CD4-positive, alpha-beta memory T cell (primary cell): ENCODE measurements around the gene ANKRD33B. TPM values are rescaled to one million over a fixed set of nuclear protein-coding genes. Genes with fewer than 3 reads are reported as not detected.
A peak's percentile ranks its signal among the peaks of the same experiment; 100 is the strongest.

ENCODE experiments used
- CTCF ChIA-PET: fragments of 350-600 bp; sonication (Branson Sonifier 250); formaldehyde crosslinking; loops from one replicate; lab custom pipeline; 2021; ENCODE audit warnings: inconsistent platforms; ENCODE audit not compliant: partially characterized antibody; lab: Charles Lee
- POLR2A ChIA-PET: fragments of 350-600 bp; sonication (Branson Sonifier 250); formaldehyde crosslinking; loops from one replicate; lab custom pipeline; 2021; ENCODE audit not compliant: partially characterized antibody; lab: Charles Lee
- DNase-seq, 5 donors: peaks; one replicate each; pipeline versions ENCODE4 v3.0.0 to v3.0.0-alpha.2; 2020 to 2022; ENCODE audit warnings: mixed read lengths in 1 of 5
- H3K27ac ChIP-seq: one replicate; pipeline ENCODE4 v1.7.0; 2013; ENCODE audit warnings: low read depth, low read length
- H3K27me3 ChIP-seq: 2 replicates; pipeline ENCODE4 v1.7.0; 2013; ENCODE audit warnings: mild to moderate bottlenecking, low read length, moderate library complexity; ENCODE audit not compliant: insufficient read depth
- H3K36me3 ChIP-seq: 2 replicates; pipeline ENCODE4 v1.7.0; 2013; ENCODE audit warnings: mild to moderate bottlenecking, low read length, moderate library complexity; ENCODE audit not compliant: insufficient read depth
- H3K4me1 ChIP-seq: 2 replicates; pipeline ENCODE4 v1.7.0; 2013; ENCODE audit warnings: mild to moderate bottlenecking, low read length, moderate library complexity; ENCODE audit not compliant: insufficient read depth
- H3K4me3 ChIP-seq, 2 donors: one replicate each; pipeline ENCODE4 v1.7.0; 2013; ENCODE audit warnings: low read length in 2 of 2, mild to moderate bottlenecking in 1 of 2
- H3K9me3 ChIP-seq, 2 donors: one replicate each; pipeline ENCODE4 v1.7.0; 2013; ENCODE audit warnings: low read length in 2 of 2, control low read depth in 1 of 2; ENCODE audit not compliant: control insufficient read depth in 1 of 2
- H3K27ac Mint-ChIP-seq, 7 donors: one replicate each; pipeline ENCODE4 v1.8.0; 2020 to 2021; ENCODE audit warnings: mixed read lengths in 7 of 7, mild to moderate bottlenecking in 6 of 7, inconsistent platforms in 3 of 7, moderate library complexity in 3 of 7
- H3K27me3 Mint-ChIP-seq, 2 donors: one replicate each; pipeline ENCODE4 v1.8.0; 2020 to 2021; ENCODE audit warnings: mixed read lengths in 2 of 2
- H3K36me3 Mint-ChIP-seq, 2 donors: one replicate each; pipeline ENCODE4 v1.8.0; 2020 to 2021; ENCODE audit warnings: mixed read lengths in 2 of 2, inconsistent platforms in 1 of 2, mild to moderate bottlenecking in 1 of 2
- H3K4me1 Mint-ChIP-seq, 4 donors: one replicate each; pipeline ENCODE4 v1.8.0; 2020 to 2021; ENCODE audit warnings: mixed read lengths in 4 of 4, mild to moderate bottlenecking in 1 of 4
- H3K4me3 Mint-ChIP-seq, 8 donors: one replicate each; pipeline ENCODE4 v1.8.0; 2020 to 2021; ENCODE audit warnings: mixed read lengths in 8 of 8, mild to moderate bottlenecking in 7 of 8, moderate library complexity in 6 of 8, inconsistent platforms in 3 of 8
- H3K9me3 Mint-ChIP-seq, 8 donors: one replicate each; pipeline ENCODE4 v1.8.0; 2020 to 2021; ENCODE audit warnings: mixed read lengths in 8 of 8, mild to moderate bottlenecking in 5 of 8, inconsistent platforms in 3 of 8, moderate library complexity in 1 of 8
- intact Hi-C: fragments of 100-400 bp; cut with micrococcal nuclease; formaldehyde crosslinking; loops from one replicate; pipeline ENCODE4 v1.15.1; 2023
- polyA plus RNA-seq, 2 donors: library from polyadenylated mRNA; unstranded; fragments of 300-500 nt; fragmentation: Illumina TruSeq; gene quantifications; one replicate each; pipeline ENCODE4 v1.2.3, GENCODE V29; 2021
- total RNA-seq, 2 experiments: library from RNA; stranded (reverse); gene quantifications; one replicate each; pipeline ENCODE4 v1.2.3, GENCODE V29; 2021

The ANKRD33B gene
- total and polyA plus RNA-seq, 4 experiments from 2014 or later, result 0.05 to 2.3 (median 1.2) TPM

DNA sequence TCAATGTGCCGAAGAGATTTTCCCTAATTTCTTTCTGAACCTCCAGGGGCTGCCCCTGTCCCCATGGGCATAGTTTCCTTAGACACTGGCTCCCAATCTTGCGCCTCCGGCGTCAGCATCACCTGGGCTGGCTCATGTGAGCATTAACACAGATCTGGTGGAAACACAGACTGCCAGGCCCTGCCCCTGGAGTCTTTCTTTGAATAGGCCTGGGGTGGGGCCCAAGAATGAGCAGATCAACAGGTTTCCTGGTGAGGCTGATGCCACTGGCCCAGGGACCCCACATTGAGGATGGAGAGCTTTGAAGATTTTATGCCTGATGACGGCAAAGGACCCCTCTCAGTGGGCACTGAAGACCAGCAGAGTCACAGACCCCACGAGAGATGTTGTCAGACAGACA lies 60.8 kb downstream of the ANKRD33B start:
- CTCF ChIA-PET, result interaction anchor here (1.7 to 7.4 kb wide), 3 partner anchors 12 to 339 kb away, joined by 4 to 188 read pairs (median 144); no protein-coding TSS in a partner anchor

DNA sequence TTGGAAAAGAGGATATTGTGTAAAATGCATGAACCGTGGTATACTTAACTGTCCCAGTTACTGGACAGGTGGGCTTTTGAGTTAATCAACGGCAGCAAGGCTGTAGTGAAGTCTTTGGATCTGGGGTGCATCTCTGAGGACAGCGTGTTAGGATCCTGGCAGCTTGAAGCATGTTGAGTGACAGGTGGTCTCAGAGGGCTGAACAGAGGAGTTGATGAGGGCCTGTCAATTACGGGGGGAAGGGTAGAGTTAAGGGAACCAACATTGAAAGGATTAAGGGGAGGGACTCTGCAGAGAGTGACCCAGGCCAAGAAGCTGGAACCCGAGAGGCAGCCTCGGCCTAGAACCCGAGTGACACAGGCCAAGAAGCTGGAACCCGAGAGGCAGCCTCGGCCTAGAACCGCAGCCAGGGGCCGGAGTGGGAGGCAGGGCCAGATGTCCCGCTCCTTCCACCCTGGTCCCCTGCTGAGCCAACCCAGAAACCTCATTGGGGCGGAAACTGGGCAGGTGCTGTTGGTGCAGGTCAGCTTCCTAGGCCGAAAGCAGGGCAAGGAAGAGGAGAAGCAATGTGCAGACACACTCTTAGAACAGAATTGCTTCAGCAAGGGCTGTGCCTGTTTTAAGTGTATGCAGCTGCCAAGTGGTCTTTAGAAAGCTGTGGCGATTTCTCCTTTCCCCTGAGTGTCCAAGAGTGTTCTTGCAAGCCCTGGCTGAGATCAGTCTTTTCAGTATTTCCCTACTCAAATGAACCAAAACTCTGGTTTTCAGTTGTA lies 62.0 kb downstream of the ANKRD33B start:
- no peak for DNase-seq
- Mint-ChIP-seq H3K9me3 (peaks cover 0 to 6% (median 0%) of the 10 kb centered on the region in 8 donors), H3K4me3 (peak overlapping the region in 1 of 8 donors; percentile 30), H3K36me3 (peaks cover 0 to 6% of the 10 kb centered on the region in 2 donors), H3K4me1 (peaks cover 8 to 35% (median 12%) of the 10 kb centered on the region in 4 donors), H3K27me3 (peaks cover 0 to 1% of the 10 kb centered on the region in 2 donors), H3K27ac (no peak overlapping the region)
- peaks cover 8% of the 10 kb centered on the region for H3K4me1 ChIP-seq
- no peaks in the 10 kb centered on the region for H3K9me3 ChIP-seq
- intact Hi-C loops, result loop anchor here (5.0 to 10.0 kb wide), 2 partner anchors 269 to 1081 kb away; partner anchors contain the start of gene SEMA5A
- ChIA-PET POLR2A (no interaction called here), CTCF (interaction anchor here (1.7 to 7.4 kb wide), 5 partner anchors 10 to 341 kb away, joined by 4 to 188 read pairs (median 17); no protein-coding TSS in a partner anchor)
- H3K36me3 ChIP-seq, result no peaks in the 10 kb centered on the region
- H3K27ac ChIP-seq, result no peak overlapping the region
- no peak overlapping the region for H3K4me3 ChIP-seq
- H3K27me3 ChIP-seq, result no peaks in the 10 kb centered on the region

More for the DNA sequence above, 60.8 kb downstream of the ANKRD33B start:
- Histone ChIP-seq H3K4me3 (no peak overlapping the region), H3K27me3 (no peaks in the 10 kb centered on the region), H3K27ac (no peak overlapping the region), H3K4me1 (peaks cover 8% of the 10 kb centered on the region), H3K9me3 (no peaks in the 10 kb centered on the region), H3K36me3 (no peaks in the 10 kb centered on the region)
- Mint-ChIP-seq H3K27ac (peak overlapping the region in 2 of 7 donors; percentile 47 to 62), H3K27me3 (no peaks in the 10 kb centered on the region), H3K4me3 (no peak overlapping the region), H3K36me3 (peaks cover 2 to 6% of the 10 kb centered on the region in 2 donors), H3K4me1 (peaks cover 8 to 26% (median 12%) of the 10 kb centered on the region in 4 donors), H3K9me3 (peaks cover 0 to 9% (median 0%) of the 10 kb centered on the region in 8 donors)
- intact Hi-C loops, result loop anchor here (5.0 to 10.0 kb wide), 2 partner anchors 267 to 1080 kb away; partner anchors contain the start of gene SEMA5A
- POLR2A ChIA-PET, result interaction anchor here (1.6 kb wide), 1 partner anchor 172 kb away, joined by 6 read pairs; no protein-coding TSS in a partner anchor
- DNase-seq, result no peak

DNA sequence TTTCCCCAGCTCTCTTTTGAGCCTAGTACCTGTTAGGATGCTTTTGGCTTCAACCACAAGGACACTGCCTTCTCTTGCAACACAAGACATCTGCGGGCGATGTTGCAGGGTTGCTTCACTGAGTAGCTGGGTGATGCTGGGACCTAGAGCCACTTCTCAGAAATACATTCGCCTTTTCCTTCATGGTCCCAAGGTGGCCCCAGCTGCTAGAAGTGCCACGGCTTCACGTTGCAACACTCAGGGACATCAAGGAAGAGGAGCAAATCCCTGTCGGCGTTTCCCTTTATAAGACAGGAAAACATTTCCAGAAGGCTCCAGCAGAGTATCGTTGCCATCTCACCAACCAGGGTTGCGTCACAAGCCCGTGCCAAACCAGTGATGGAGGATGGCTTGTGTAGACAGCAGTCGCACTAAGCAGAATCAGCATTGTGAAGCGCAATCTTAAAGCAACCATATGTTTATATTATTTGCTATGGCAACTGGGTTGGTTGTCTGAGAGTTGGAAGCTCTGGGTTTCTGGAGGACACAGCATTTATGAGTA lies 62.7 kb downstream of the ANKRD33B start:
- no peak overlapping the region for H3K27ac ChIP-seq
- H3K36me3 ChIP-seq, result no peaks in the 10 kb centered on the region
- no peaks in the 10 kb centered on the region for H3K27me3 ChIP-seq
- H3K4me1 Mint-ChIP-seq, result peaks cover 13 to 41% (median 17%) of the 10 kb centered on the region in 4 donors
- no peaks in the 10 kb centered on the region for H3K36me3 Mint-ChIP-seq
- peaks cover 0 to 4% of the 10 kb centered on the region in 2 donors for H3K27me3 Mint-ChIP-seq
- H3K4me1 ChIP-seq, result peaks cover 11% of the 10 kb centered on the region
- POLR2A ChIA-PET, result interaction anchor here (1.9 kb wide), 1 partner anchor 174 kb away, joined by 12 read pairs; no protein-coding TSS in a partner anchor
- peak overlapping the region in 1 of 7 donors; percentile 29 for H3K27ac Mint-ChIP-seq
- DNase-seq, result no peak
- H3K4me3 Mint-ChIP-seq, result peak overlapping the region in 2 of 8 donors; percentile 9 to 30
- H3K9me3 ChIP-seq, result no peaks in the 10 kb centered on the region
- no peak overlapping the region for H3K4me3 ChIP-seq
- CTCF ChIA-PET, result interaction anchor here (1.0 to 7.4 kb wide), 22 partner anchors 8 to 362 kb away, joined by 3 to 188 read pairs (median 8); no protein-coding TSS in a partner anchor
- no peaks in the 10 kb centered on the region for H3K9me3 Mint-ChIP-seq
- intact Hi-C loops, result loop anchor here (5.0 to 10.0 kb wide), 2 partner anchors 269 to 1082 kb away; partner anchors contain the start of gene SEMA5A

DNA sequence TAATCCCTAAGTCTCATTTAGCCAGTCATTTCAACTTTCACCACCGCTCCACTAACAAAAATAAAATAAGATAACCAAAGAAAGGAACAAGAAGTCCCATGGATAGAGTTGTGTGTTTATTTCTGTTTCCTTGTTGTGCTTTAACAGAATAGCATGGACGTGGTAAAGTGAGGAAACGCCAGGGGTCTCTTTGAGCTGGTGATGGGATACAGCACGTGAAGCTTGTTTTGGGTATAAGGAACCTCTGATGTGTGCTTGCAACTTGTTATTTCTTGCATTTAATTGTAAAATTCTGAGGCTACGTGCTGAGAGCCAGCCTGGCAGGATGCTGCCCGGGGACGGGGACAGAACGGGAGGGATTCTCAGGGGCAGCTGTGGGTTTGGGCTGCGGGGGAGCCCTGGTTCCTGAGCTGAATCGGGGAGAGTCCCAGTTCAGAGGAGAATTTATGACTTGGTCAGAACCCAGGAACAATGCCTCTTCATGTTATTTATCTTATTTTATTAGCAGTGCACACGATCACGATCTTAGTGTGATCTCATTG lies 63.4 kb downstream of the ANKRD33B start:
- no peak for DNase-seq
- Mint-ChIP-seq H3K27me3 (peaks cover 0 to 4% of the 10 kb centered on the region in 2 donors), H3K4me3 (peak overlapping the region; percentile 83 to 95 (median 87)), H3K27ac (peak overlapping the region; percentile 62 to 95 (median 80)), H3K36me3 (no peaks in the 10 kb centered on the region), H3K4me1 (peaks cover 17 to 41% (median 23%) of the 10 kb centered on the region in 4 donors), H3K9me3 (no peaks in the 10 kb centered on the region)
- intact Hi-C loops, result loop anchor here (5.0 to 10.0 kb wide), 2 partner anchors 270 to 1082 kb away; partner anchors contain the start of gene SEMA5A
- ChIA-PET CTCF (interaction anchor here (0.6 to 7.4 kb wide), 36 partner anchors 8 to 362 kb away, joined by 3 to 188 read pairs (median 5); no protein-coding TSS in a partner anchor), POLR2A (interaction anchor here (0.6 to 1.9 kb wide), 3 partner anchors 175 to 343 kb away, joined by 3 to 12 read pairs (median 7); partner anchors contain the start of gene MARCHF6)
- Histone ChIP-seq H3K27ac (peak overlapping the region; percentile 40), H3K9me3 (no peaks in the 10 kb centered on the region), H3K36me3 (no peaks in the 10 kb centered on the region), H3K27me3 (no peaks in the 10 kb centered on the region), H3K4me1 (peaks cover 18% of the 10 kb centered on the region), H3K4me3 (peak overlapping the region; percentile 44 to 46)

DNA sequence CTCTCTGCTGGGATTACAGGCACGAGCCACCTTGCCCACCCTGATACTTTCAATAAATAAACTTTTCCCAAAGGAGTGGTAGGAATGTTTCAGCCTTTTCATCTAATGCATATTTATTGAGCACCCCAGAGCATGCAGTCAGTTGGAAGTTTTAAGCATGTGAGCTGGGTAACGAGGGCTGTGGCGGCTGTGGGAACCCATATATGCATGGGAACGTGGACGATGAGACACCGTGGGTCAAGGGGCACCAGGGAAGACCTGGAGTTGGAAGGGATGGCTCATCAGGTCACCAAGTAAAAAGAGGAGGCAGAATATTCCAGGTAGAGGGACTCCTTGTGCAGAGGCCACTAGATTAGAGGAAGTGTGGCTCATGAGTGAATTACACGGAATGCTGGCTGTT lies 64.7 kb downstream of the ANKRD33B start:
- Mint-ChIP-seq H3K4me3 (peak overlapping the region in 1 of 8 donors; percentile 52), H3K27me3 (peaks cover 0 to 4% of the 10 kb centered on the region in 2 donors), H3K27ac (peak overlapping the region in 1 of 7 donors; percentile 80), H3K9me3 (no peaks in the 10 kb centered on the region), H3K36me3 (no peaks in the 10 kb centered on the region), H3K4me1 (peaks cover 18 to 51% (median 31%) of the 10 kb centered on the region in 4 donors)
- no peak overlapping the region for H3K4me3 ChIP-seq
- H3K27me3 ChIP-seq, result no peaks in the 10 kb centered on the region
- no peak overlapping the region for H3K27ac ChIP-seq
- H3K9me3 ChIP-seq, result no peaks in the 10 kb centered on the region
- no peak for DNase-seq
- intact Hi-C loops, result loop anchor here (1.0 to 10.0 kb wide), 4 partner anchors 138 to 1084 kb away; partner anchors contain the start of gene SEMA5A
- H3K36me3 ChIP-seq, result no peaks in the 10 kb centered on the region
- H3K4me1 ChIP-seq, result peaks cover 26% of the 10 kb centered on the region
- CTCF ChIA-PET, result interaction anchor here (1.0 to 7.4 kb wide), 17 partner anchors 9 to 348 kb away, joined by 3 to 188 read pairs (median 5); no protein-coding TSS in a partner anchor
- POLR2A ChIA-PET, result interaction anchor here (1.9 kb wide), 1 partner anchor 176 kb away, joined by 12 read pairs; no protein-coding TSS in a partner anchor

DNA sequence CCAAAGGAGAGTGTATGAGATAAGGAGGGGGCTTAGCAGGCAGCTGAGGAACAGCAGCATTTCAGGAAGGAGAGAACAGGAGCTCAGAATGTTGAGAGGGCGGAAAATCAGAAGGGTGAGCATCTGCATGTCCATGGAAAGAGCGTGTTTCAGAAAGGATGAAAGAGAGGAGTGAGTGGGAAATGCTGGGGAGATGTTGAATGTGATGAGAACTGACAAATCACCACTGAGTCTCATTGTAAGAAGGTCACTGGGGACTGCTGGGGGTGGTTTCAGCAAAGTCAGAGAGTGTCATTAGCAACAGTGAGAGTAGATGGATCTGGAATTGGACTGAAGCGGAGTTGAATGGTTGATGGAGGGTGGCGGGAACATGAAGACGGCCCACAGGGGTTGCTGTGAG lies 65.8 kb downstream of the ANKRD33B start:
- Histone ChIP-seq H3K27ac (no peak overlapping the region), H3K27me3 (no peaks in the 10 kb centered on the region), H3K9me3 (no peaks in the 10 kb centered on the region), H3K4me1 (peaks cover 37% of the 10 kb centered on the region), H3K36me3 (no peaks in the 10 kb centered on the region), H3K4me3 (no peak overlapping the region)
- intact Hi-C loops, result loop anchor here (5.0 to 10.0 kb wide), 3 partner anchors 135 to 1085 kb away; partner anchors contain the start of genes DAP and SEMA5A
- no peaks in the 10 kb centered on the region for H3K36me3 Mint-ChIP-seq
- POLR2A ChIA-PET, result no interaction called here
- H3K27me3 Mint-ChIP-seq, result peaks cover 0 to 4% of the 10 kb centered on the region in 2 donors
- no peak overlapping the region for H3K27ac Mint-ChIP-seq
- H3K4me3 Mint-ChIP-seq, result peak overlapping the region in 3 of 8 donors; percentile 0 to 40 (median 31)
- peaks cover 24 to 61% (median 41%) of the 10 kb centered on the region in 4 donors for H3K4me1 Mint-ChIP-seq
- H3K9me3 Mint-ChIP-seq, result no peaks in the 10 kb centered on the region
- CTCF ChIA-PET, result interaction anchor here (3.5 to 7.4 kb wide), 4 partner anchors 140 to 344 kb away, joined by 17 to 188 read pairs (median 82); no protein-coding TSS in a partner anchor
- no peak for DNase-seq
